HCT116 (cell line): ENCODE results near the gene TMEM258. TPM values are rescaled to one million over a fixed set of nuclear protein-coding genes. Genes with fewer than 3 reads are reported as not detected.

Experiments used
- ATAC-seq: fragments of 200-7000 bp; cut with Tn5 transposase; 2 replicates; pipeline ENCODE4 v1.9.1; 2020; ENCODE audit warnings: mild to moderate bottlenecking, moderate library complexity
- BruUV-seq: library from RNA; stranded (reverse); fragments of 400-500 nt; replicated peaks from 2 replicates; lab custom pipeline; 2021; lab: Mats Ljungman, UMichigan
- CTCF ChIA-PET: fragments of 300-600 bp; sonication (Branson Sonifier 250); formaldehyde crosslinking; loops from one replicate; lab custom pipeline; 2021; ENCODE audit warnings: antibody characterized with exemption; lab: Charles Lee
- POLR2A ChIA-PET: fragments of 300-600, 350-600 bp; sonication (Branson Sonifier 250); formaldehyde crosslinking; loops from one replicate; lab custom pipeline; 2021; ENCODE audit warnings: antibody characterized with exemption; lab: Charles Lee
- RAD21 ChIA-PET, 2 experiments: fragments of 300-600 bp; sonication (Branson Sonifier 250); formaldehyde crosslinking; loops; one replicate each; lab custom pipeline; 2023; ENCODE audit warnings: low total read pairs in 2 of 2; ENCODE audit not compliant: uncharacterized antibody in 2 of 2, unreplicated experiment in 2 of 2, low non-redundant PET in 1 of 2; lab: Charles Lee
- DNase-seq: peaks from one replicate; pipeline ENCODE4 v3.0.0-alpha.2; 2010; ENCODE audit warnings: low read depth, low spot score
- H2AFZ ChIP-seq: fragments of 200-600 bp; shearing (Covaris generic), sonication (generic); 2 replicates; pipeline ENCODE4 v1.6.1; 2017; ENCODE audit warnings: low read depth, mixed run types, mixed read lengths, antibody characterized with exemption, low read length; ENCODE audit not compliant: poor library complexity, severe bottlenecking
- H3K27ac ChIP-seq: 2 replicates; pipeline ENCODE4 v1.5.1; 2012; ENCODE audit warnings: low read depth, low read length
- H3K27me3 ChIP-seq: fragments of 200-600 bp; sonication (generic); 2 replicates; pipeline ENCODE4 v1.6.1; 2016; ENCODE audit warnings: mixed run types, low read length, mixed read lengths; ENCODE audit not compliant: insufficient read depth
- H3K36me3 ChIP-seq, 2 experiments: fragments of 200-500 bp in 1 of 2; fragments of 200-600 bp in 1 of 2; sonication (Bioruptor generic) in 1 of 2; sonication (generic) in 1 of 2; 2 replicates each; pipeline versions ENCODE4 v1.5.1 to v1.6.1; 2014 to 2016; ENCODE audit warnings: low read length in 2 of 2, inconsistent platforms in 1 of 2, mixed read lengths in 1 of 2, mixed run types in 1 of 2; ENCODE audit not compliant: insufficient read depth in 2 of 2, control insufficient read depth in 1 of 2
- H3K4me1 ChIP-seq, 2 experiments: fragments of 200-600 bp in 1 of 2; sonication (generic) in 1 of 2; 2 replicates each; pipeline versions ENCODE4 v1.5.1 to v1.6.1; 2012 to 2017; ENCODE audit warnings: low read length in 2 of 2, inconsistent platforms in 1 of 2, mild to moderate bottlenecking in 1 of 2, mixed read lengths in 1 of 2, mixed run types in 1 of 2, moderate library complexity in 1 of 2; ENCODE audit not compliant: insufficient read depth in 2 of 2, control insufficient read depth in 1 of 2
- H3K4me2 ChIP-seq: fragments of 200-600 bp; sonication (generic); 2 replicates; pipeline ENCODE4 v1.6.1; 2017; ENCODE audit warnings: mixed run types, low read length, mixed read lengths
- H3K4me3 ChIP-seq, 2 experiments: fragments of 200-600 bp in 1 of 2; sonication (generic) in 1 of 2; replicated peaks in 1 of 2; 2 replicates each; pipeline ENCODE4 v1.5.1; 2011 to 2016; ENCODE audit warnings: low read length in 2 of 2, control low read depth in 1 of 2, low read depth in 1 of 2, mild to moderate bottlenecking in 1 of 2, mixed read lengths in 1 of 2, mixed run types in 1 of 2
- H3K79me2 ChIP-seq: fragments of 200-600 bp; sonication (generic); 2 replicates; pipeline ENCODE4 v1.6.1; 2017; ENCODE audit warnings: mild to moderate bottlenecking, mixed run types, low read length, moderate library complexity, mixed read lengths; ENCODE audit not compliant: insufficient read depth
- H3K9ac ChIP-seq: fragments of 200-600 bp; sonication (generic); 2 replicates; pipeline ENCODE4 v1.6.1; 2016; ENCODE audit warnings: low read length, mixed read lengths
- H3K9me2 ChIP-seq: fragments of 200-600 bp; sonication (generic), shearing (Covaris generic); 2 replicates; pipeline ENCODE4 v1.6.1; 2017; ENCODE audit warnings: mixed run types, mild to moderate bottlenecking, moderate library complexity; ENCODE audit not compliant: insufficient read depth
- H3K9me3 ChIP-seq, 2 experiments: fragments of 200-500 bp in 1 of 2; fragments of 200-600 bp in 1 of 2; sonication (Bioruptor generic) in 1 of 2; sonication (generic) in 1 of 2; 2 replicates each; pipeline ENCODE4 v1.6.1; 2014 to 2017; ENCODE audit warnings: low read length in 2 of 2, mixed read lengths in 2 of 2, inconsistent platforms in 1 of 2, low read depth in 1 of 2, mild to moderate bottlenecking in 1 of 2, mixed run types in 1 of 2, moderate library complexity in 1 of 2; ENCODE audit not compliant: control insufficient read depth in 1 of 2, insufficient read depth in 1 of 2
- H4K20me1 ChIP-seq: fragments of 200-600 bp; sonication (generic), shearing (Covaris generic); 2 replicates; pipeline ENCODE4 v1.6.1; 2017; ENCODE audit warnings: mixed run types, mild to moderate bottlenecking, moderate library complexity; ENCODE audit not compliant: insufficient read depth
- ATF3 ChIP-seq: IDR thresholded peaks from 2 replicates; pipeline ENCODE4 v1.6.1; 2012
- CBX3 ChIP-seq: IDR thresholded peaks from 2 replicates; pipeline ENCODE4 v1.6.1; 2012; ENCODE audit warnings: low read depth
- CTCF ChIP-seq, 3 experiments: fragments of 200-600 bp in 1 of 3; sonication (generic) in 1 of 3; IDR thresholded peaks in 2 of 3; conservative IDR thresholded peaks in 1 of 3; 2 replicates each; pipeline ENCODE4 v1.5.1; 2012 to 2017; ENCODE audit warnings: low read depth in 2 of 3, low read length in 2 of 3, antibody characterized with exemption in 1 of 3, borderline replicate concordance in 1 of 3, control low read depth in 1 of 3, mild to moderate bottlenecking in 1 of 3, mixed read lengths in 1 of 3, mixed run types in 1 of 3, moderate library complexity in 1 of 3; ENCODE audit not compliant: insufficient read depth in 1 of 3
- EGR1 ChIP-seq: IDR thresholded peaks from 2 replicates; pipeline ENCODE4 v1.6.1; 2012; ENCODE audit warnings: low read depth
- ELF1 ChIP-seq: IDR thresholded peaks from 2 replicates; pipeline ENCODE4 v1.6.1; 2012; ENCODE audit warnings: low read depth, borderline replicate concordance
- JUND ChIP-seq: IDR thresholded peaks from 2 replicates; pipeline ENCODE4 v1.6.1; 2012
- MAX ChIP-seq: IDR thresholded peaks from 2 replicates; pipeline ENCODE4 v1.6.1; 2012
- POLR2A ChIP-seq: IDR thresholded peaks from 2 replicates; pipeline ENCODE4 v1.7.0; 2011; ENCODE audit warnings: borderline replicate concordance; ENCODE audit not compliant: insufficient read depth, insufficient read length; ENCODE audit errors: extremely low read depth
- POLR2AphosphoS5 ChIP-seq: IDR thresholded peaks from 2 replicates; pipeline ENCODE4 v1.6.1; 2011; ENCODE audit warnings: mild to moderate bottlenecking, low read depth, low read length, moderate library complexity
- SIN3A ChIP-seq: IDR thresholded peaks from 2 replicates; pipeline ENCODE4 v1.6.1; 2012; ENCODE audit warnings: low read depth
- SRF ChIP-seq: IDR thresholded peaks from 2 replicates; pipeline ENCODE4 v1.6.1; 2012; ENCODE audit warnings: low read depth
- TCF7L2 ChIP-seq: IDR thresholded peaks from 2 replicates; pipeline ENCODE4 v1.7.0; 2011; ENCODE audit warnings: borderline replicate concordance, inconsistent platforms; ENCODE audit not compliant: insufficient read depth, insufficient read length; ENCODE audit errors: extremely low read depth
- YY1 ChIP-seq: IDR thresholded peaks from 2 replicates; pipeline ENCODE4 v1.6.1; 2011; ENCODE audit warnings: low read length, low read depth, moderate library complexity, mild to moderate bottlenecking; ENCODE audit not compliant: insufficient replicate concordance; ENCODE audit errors: extremely low read depth
- ZBTB33 ChIP-seq: IDR thresholded peaks from 2 replicates; pipeline ENCODE4 v1.6.1; 2011; ENCODE audit warnings: mild to moderate bottlenecking, low read length, moderate library complexity; ENCODE audit not compliant: insufficient replicate concordance; ENCODE audit errors: extremely low read depth
- ZNF274 ChIP-seq: fragments of 200-500 bp; sonication (Bioruptor generic); IDR thresholded peaks from 2 replicates; pipeline ENCODE4 v1.6.1; 2014; ENCODE audit warnings: mild to moderate bottlenecking, low read depth, low read length, inconsistent platforms
- intact Hi-C: fragments of 100-400 bp; cut with micrococcal nuclease; formaldehyde crosslinking; loops from 2 replicates; pipeline ENCODE4 v1.10.0; 2022
- total RNA-seq: library from RNA; stranded (reverse); gene quantifications from one replicate; pipeline ENCODE4 v1.2.1, GENCODE V29; 2021; ENCODE audit not compliant: unreplicated experiment

The TMEM258 gene
- total RNA-seq, 1 experiment from 2014 or later: 160 TPM

- BruUV-seq: no TSS peak
- ChIA-PET POLR2A (no interaction called here), RAD21 (no interaction called here), CTCF (interaction anchor here (1.2 kb wide), 1 partner anchor 27 kb away, joined by 3 read pairs; no protein-coding TSS in a partner anchor)
- Histone ChIP-seq H3K9me2 (no peaks in the 10 kb centered on the region), H3K27ac (no peak overlapping the region), H3K36me3 (no peaks in the 10 kb centered on the region), H3K4me2 (no peak overlapping the region), H2AFZ (no peak overlapping the region), H3K9me3 (no peaks in the 10 kb centered on the region), H3K27me3 (no peaks in the 10 kb centered on the region), H4K20me1 (no peaks in the 10 kb centered on the region), H3K9ac (no peak overlapping the region), H3K4me1 (no peaks in the 10 kb centered on the region), H3K79me2 (no peaks in the 10 kb centered on the region), H3K4me3 (no peak overlapping the region)
- DNase-seq (no peak), ATAC-seq (no peak)
- intact Hi-C loops: no loop called here
- TF ChIP-seq TCF7L2 (no peak), SIN3A (no peak), SRF (no peak)
Observed at GRCh38 chr11:61841636-61842527, 49.5 kb upstream of the TMEM258 start.

DNA sequence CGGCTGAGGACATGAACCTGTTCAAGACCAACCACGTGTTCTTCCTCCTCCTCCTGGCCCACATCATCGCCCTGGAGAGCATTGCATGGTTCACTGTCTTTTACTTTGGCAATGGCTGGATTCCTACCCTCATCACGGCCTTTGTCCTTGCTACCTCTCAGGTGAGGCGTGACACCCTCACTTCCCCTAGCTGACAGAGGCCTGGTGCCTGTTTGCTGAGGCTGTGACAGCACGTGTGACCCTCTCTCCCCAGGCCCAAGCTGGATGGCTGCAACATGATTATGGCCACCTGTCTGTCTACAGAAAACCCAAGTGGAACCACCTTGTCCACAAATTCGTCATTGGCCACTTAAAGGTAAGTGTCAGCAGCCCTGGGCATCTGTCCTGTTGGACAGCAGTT is 48.0 kb upstream of the TMEM258 start:
- Histone ChIP-seq H3K4me2 (no peak overlapping the region), H3K79me2 (no peaks in the 10 kb centered on the region), H2AFZ (no peak overlapping the region), H3K27me3 (no peaks in the 10 kb centered on the region), H3K4me1 (no peaks in the 10 kb centered on the region), H3K4me3 (no peak overlapping the region), H4K20me1 (no peaks in the 10 kb centered on the region), H3K9me3 (no peaks in the 10 kb centered on the region), H3K36me3 (no peaks in the 10 kb centered on the region), H3K9me2 (no peaks in the 10 kb centered on the region), H3K27ac (no peak overlapping the region), H3K9ac (no peak overlapping the region)
- POLR2A ChIA-PET: no interaction called here
- BruUV-seq: no TSS peak
- DNase-seq (no peak), ATAC-seq (no peak)
- intact Hi-C loops: no loop called here
- CTCF ChIA-PET: no interaction called here
- RAD21 ChIA-PET: no interaction called here
- TF ChIP-seq JUND: no peak
- TF ChIP-seq ZBTB33: no peak
- TF ChIP-seq ATF3: no peak
- no peak for TF ChIP-seq CTCF (IDR thresholded peaks at IDR 0.05 in 2 of 3, conservative IDR thresholded peaks at IDR 0.05 in 1 of 3; ENCODE audit: borderline replicate concordance in 1 of 3, insufficient read depth in 1 of 3, low read depth in 2 of 3, low read length in 2 of 3)
- no peak for TF ChIP-seq POLR2A
- TF ChIP-seq MAX: no peak
- no peak for TF ChIP-seq SRF
- no peak for TF ChIP-seq ZNF274
- TF ChIP-seq YY1: no peak
- no peak for TF ChIP-seq EGR1
- no peak for TF ChIP-seq ELF1
- TF ChIP-seq POLR2AphosphoS5: no peak
- no peak for TF ChIP-seq CBX3
